ENCODE measurements around the gene EIF4E2.

Gene EIF4E2

DNA sequence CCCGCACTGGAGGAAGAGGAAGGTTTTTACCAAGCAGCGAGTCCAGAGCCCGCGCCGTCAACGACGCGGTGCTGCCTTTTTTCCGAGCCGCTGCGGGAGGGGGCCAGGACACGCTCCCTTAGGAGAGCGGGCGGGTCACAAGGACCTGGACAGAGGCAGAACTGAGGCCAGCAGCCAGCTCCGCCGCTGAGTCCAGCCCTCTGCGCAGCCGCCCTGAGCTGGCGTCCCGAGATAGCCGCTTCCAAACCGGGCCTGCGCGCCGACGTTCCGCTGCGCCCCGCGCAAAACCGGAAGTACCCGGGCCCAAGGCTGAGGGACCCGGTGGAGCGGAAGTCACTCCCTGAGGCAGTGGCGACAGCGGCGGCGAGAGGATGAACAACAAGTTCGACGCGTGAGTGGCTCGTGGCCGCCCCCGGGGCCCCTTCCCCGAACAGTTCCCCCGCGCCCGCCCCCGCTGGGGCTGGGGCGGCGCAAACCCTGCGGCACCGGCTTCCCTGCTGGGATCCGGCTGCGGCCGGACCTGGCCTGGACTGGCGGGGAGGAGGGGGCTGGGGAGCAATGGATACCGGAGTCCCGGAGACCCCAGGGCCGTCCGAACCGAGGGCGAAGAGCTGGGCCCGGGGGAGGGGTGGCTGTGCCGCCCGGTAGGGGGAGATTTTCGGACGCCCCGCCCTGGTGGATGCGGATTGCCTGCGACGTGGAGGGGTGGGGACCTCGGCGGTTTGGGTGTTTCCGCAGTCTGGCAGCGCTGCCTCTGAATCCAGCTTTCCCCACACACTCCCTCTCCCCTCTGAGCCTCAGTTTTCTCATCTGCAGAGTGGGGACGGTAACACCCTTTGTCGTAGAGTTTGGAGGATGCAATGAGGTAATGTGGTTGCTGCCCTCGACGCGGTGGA is at the start of gene EIF4E2, which contains the start of gene TIGD1:
EIF4E2 (plus strand) TSS at position 336 of the 896 bp plus-strand sequence; CDS start at position 372, 36 bp downstream.
TIGD1 (minus strand) TSS at position 204 of the 896 bp plus-strand sequence. CDS start 675 bp downstream, outside the sequence.
- DNase-seq, result peak; percentile 94

DNA sequence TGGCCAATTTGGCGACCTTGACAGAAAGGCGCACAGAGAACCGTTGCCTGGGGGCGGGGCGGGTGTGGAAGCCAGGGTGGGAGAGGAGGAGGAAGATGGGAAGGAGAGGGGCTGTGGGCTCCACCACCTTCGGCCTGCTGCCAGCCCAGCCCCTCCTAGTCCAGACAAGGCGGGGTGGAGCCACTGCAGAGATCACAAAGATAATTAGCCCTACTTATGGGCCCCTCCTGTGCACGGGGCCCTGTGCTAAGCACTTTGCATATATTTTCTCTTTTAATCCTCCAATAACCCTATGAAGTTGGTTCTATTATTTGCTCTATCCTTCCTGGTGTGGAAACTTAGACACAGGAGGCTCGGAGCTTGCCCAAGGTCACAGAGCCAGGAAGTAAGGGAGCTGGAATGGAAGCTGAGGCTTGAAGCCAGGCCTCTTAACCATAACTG is 49.1 kb upstream of the EIF4E2 start:
- DNase-seq, result no peak

DNA sequence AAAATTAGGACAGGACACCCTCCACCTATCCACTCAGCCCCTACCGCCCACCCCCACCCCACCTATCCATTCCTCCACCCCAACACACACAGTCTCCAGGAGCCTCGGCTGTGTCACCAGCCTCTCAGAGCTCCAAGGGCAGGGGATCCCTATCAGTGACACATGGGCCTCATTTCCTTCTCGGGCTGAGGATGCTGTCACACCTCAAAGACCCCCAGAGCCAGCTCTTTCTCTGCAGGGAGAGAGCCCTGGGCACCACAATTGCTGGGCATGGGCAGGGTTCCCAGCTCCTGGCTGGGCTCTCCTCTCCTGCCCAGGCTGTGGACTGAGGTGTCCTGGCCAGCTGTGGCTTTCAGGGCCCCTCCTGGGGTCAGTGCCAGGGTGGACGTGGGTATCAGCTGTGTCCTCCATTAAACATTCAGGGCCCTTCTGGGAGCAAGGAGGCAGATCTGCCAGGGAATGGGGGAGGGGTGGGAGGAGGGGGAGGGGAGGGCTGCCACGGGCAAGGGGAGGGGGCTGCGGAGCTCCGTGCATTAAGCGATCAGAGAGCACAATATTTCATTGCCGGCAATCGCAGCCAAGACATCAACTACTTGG is 48.6 kb upstream of the EIF4E2 start:
- no peak for DNase-seq

DNA sequence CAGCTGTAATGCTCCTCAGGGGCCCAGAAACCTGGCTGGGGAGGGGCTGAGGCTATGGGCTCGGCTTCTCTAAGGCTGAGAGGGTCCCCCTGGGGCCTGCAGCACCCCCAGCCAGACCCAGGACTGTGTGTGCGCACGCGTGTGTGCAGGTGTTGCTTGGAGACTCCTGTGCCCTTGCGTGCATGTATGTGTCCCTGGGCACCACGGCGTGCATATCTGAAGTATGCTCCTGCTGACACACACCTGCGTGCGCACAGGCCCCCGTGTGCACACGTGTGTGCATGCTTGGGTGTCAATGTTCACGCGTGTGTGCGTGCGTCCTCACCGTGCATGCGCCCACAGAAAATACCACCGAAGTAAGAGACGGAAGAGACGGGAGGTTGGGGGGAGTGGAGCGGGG is 48.0 kb upstream of the EIF4E2 start:
- no peak for DNase-seq

DNA sequence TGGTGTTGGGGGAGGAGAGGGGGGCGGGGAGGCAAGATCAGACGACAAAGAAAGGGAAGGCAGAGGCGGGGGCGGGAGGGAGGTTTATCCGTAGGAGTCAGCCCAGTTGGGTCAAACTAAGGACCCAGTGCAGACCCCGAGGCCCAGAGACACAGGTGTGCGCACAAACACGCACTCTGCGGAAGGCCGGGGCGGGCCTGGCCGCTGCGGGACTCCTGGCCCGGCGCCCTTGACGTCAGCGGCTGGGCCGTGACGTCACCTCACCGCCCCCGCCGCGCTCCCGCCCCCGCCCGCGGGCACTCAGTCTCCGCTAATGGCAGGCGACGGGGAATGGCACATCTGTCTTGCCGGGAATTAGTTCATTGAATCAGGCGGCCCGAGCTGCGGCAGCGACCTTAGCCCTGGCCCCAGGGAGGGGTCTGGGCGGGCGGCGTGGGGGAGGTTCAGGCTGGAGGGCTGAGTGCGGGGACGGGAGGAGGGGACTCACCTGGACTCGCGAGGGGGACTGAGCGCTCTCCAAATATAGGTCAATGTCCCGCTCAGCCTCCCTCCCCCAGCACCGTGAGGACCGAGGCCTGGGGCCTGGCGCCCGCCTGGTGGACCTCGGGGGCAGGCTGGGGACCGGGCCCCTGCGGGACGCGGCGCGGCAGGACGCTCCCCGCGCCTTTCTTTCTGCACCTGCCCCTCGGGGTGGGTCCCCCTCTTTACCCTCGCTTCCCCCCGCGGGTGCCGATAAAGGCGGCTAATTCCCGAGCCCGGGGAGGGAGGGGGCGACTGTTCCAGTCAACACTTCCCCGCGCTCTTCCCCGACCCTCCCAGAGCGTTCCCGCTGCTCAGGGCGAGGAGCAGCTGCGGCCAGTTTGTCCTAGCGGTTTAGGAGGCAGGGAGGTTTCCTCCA is 47.3 kb upstream of the EIF4E2 start:
- peak; percentile 20 for DNase-seq

- no peak for DNase-seq
Measured at GRCh38 chr2:232503809-232504323, 46.6 kb upstream of the EIF4E2 start.

DNA sequence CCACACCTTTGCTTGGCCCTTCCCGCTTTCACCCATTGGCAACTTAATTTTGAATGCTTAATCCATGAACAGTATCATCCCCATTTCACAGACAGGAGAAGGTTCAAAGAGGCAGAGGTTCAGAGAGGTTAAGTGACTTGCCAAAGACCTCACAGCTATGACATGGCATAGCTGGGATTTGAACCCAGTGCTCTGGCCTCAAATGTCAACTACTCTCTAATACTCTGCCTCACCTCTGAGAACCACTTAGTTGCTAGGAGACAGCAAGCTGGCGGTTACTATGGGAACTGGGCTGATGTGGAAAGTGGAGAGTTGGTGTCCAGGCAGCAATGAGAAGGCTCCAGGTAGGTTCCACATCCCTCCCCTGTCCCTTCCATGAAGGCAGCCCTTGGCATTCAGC is 46.1 kb upstream of the EIF4E2 start:
- DNase-seq, result no peak

GRCh38 chr2:232505856-232506255 is 44.6 kb upstream of the EIF4E2 start:
- DNase-seq, result no peak

GRCh38 chr2:232506709-232507108 is 43.8 kb upstream of the EIF4E2 start:
- DNase-seq, result no peak

DNA sequence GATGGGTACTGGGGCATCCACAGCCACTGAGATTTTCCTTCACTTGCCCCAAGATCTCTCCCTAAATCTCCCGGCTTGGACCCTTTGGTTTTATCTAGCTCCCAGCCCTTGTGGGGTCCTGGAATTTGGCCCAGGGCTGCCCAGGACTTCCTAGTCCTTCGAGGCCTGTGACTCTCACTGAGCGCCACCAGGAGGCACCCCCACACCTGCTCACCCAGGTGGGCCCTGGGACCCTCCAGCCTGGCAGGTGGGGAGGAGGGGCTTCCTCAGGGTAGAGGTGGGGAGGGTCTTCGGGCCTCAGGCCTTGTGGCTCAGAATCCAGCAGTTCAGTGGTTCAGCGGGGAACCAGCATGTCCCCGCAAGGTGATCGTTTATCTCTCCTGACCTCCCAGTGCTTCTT is 42.2 kb upstream of the EIF4E2 start:
- DNase-seq, result no peak

DNA sequence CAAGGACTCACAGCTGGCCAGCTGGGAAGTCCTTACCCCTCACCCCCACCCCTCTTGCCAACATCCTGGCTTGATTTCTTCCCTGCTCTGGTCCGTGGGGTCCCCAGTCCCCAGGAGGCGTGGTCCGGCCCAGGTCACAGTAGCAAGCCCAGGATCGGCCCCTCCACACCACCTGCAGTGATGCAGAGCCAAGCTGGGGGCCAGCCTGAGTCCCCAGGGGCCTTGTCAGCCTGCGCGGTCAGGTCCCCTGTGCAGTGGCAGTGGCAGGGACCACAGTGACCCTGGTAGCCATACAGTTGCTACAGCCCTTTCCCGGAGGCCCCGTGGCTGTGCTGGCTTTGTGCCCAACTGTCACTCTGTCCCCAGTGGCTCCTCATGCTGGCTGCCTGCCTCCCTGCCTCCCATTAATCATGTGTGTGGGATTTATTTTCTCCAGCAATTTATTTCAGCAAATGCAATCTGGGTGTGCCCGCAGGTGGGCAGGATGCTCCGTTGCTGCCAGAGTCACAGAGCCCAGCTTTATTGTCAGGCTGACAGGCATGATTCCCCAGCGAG is 39.1 kb upstream of the EIF4E2 start:
- DNase-seq, result no peak

- DNase-seq, result no peak
Measured at GRCh38 chr2:232512602-232513001, 37.9 kb upstream of the EIF4E2 start.

GRCh38 chr2:232513353-232513752 is 37.1 kb upstream of the EIF4E2 start:
- DNase-seq, result no peak

GRCh38 chr2:232515639-232516038 is 34.9 kb upstream of the EIF4E2 start:
- DNase-seq, result no peak

GRCh38 chr2:232516551-232516950 is 33.9 kb upstream of the EIF4E2 start:
- no peak for DNase-seq

- no peak for DNase-seq
Measured at GRCh38 chr2:232518844-232519243, 31.6 kb upstream of the EIF4E2 start.

GRCh38 chr2:232519581-232520438 is 30.7 kb upstream of the EIF4E2 start, which contains the start of gene PRSS56:
Gene PRSS56 (plus strand): TSS chr2:232520388. CDS start chr2:232520599, 211 bp downstream.
- DNase-seq, result no peak

- no peak for DNase-seq
Measured at GRCh38 chr2:232520489-232520888, 30.0 kb upstream of the EIF4E2 start.

DNA sequence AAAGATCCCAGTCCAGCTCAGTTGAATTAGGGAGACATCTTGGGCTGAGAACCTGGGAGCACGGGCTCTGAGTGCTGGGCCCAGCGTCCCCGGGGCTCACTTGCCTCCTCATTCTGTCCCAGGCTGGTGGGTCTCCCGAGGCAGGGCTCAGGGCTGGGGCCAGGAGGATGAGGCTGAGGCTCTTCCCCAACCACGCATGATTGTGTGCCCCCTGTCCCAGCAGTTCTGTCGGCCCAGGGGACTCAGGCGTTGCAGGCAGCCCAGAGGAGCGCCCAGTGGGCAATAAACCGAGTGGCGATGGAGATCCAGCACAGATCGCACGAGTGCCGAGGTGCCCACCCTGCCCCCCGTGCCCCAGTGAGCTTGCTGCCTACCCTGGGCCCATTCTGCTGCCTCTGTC is 29.4 kb upstream of the EIF4E2 start:
- DNase-seq, result no peak

DNA sequence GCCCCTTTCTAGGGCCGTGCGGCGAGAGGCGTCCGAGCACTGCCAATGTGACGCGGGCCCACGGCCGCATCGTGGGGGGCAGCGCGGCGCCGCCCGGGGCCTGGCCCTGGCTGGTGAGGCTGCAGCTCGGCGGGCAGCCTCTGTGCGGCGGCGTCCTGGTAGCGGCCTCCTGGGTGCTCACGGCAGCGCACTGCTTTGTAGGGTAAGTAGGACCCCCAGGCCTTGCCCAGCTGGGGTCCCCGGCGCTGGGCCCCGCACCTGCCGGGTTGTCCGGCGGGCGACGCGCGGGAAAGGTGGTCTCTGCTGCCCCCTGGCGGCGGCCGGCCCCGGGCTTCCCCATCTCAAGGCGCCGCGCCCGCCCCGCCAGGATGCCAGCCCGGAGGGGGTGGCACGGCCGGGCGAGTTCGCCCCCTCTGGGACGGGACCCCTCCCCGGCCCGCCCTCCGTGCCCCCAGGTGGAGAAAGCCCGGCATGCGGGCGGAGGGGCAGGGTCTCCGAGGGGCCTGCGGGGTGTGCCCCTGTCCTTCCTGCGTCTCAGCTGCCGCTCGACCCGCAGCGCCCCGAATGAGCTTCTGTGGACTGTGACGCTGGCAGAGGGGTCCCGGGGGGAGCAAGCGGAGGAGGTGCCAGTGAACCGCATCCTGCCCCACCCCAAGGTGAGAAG is 28.4 kb upstream of the EIF4E2 start:
- DNase-seq, result peak; percentile 71
